HG02678 (cell line): ENCODE data around the gene ADCY3.

Experiments
- ATAC-seq: cut with Tn5 transposase; IDR thresholded peaks from one replicate; pipeline ENCODE4 v1.9.1; 2021; ENCODE audit warnings: mild to moderate bottlenecking, moderate library complexity; ENCODE audit not compliant: unreplicated experiment

ADCY3 gene

DNA sequence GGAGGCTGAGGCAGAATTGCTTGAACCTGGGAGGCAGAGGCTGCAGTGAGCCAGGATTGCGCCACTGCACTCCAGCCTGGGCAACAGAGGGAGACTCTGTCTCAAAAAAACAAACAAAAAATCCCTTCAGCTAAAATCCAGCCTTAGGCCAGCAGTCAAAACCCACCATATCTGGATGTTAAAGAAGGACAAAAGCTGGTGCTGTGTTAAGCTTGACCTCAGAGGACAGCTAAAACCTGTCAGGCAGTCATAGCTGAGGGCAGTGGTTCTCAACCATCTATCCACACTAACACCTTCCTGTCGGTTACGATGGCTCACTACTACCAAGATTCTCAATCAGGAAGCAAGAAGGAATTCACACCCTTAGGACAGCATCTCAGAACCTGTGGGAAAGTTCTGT lies 136.4 kb downstream of the ADCY3 start:
- ATAC-seq, result no peak

DNA sequence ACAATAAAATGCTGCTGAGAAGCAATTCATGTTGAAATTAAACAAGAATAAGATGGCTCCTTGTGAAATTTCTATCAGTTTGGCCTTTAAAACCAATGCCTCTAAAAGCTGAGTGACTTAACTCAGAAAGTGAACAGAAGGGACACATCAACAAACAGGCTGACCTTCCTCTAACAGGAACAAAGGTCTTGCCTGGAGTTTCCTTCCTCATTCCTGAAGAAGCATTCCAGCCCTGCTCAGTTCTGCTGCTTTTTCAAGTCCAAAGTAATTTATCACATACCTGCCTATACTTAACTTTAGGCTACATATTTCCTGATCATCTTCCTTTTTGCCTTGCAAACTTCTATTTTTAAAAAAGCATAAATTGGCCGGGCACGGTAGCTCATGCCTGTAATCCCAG lies 140.9 kb downstream of the ADCY3 start:
- no peak for ATAC-seq

DNA sequence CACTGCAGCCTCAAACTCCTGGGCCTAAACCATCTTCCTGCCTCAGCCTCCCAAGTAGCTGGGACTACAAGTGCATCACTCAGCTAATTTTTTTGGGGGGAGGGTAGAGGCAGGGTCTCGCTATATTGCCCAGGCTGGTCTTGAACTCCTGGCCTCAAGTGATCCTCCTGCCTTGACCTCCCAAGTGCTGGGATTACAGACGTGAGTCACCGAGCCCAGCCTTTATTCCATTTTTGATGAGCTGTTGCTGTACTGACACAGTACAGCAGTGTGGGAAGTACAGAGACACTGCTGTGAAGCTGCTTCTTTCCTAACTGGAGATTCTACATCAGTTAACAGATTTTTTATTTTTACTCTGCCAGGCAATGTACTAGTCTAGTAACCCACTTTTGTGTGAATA lies 145.7 kb downstream of the ADCY3 start:
- no peak for ATAC-seq

DNA sequence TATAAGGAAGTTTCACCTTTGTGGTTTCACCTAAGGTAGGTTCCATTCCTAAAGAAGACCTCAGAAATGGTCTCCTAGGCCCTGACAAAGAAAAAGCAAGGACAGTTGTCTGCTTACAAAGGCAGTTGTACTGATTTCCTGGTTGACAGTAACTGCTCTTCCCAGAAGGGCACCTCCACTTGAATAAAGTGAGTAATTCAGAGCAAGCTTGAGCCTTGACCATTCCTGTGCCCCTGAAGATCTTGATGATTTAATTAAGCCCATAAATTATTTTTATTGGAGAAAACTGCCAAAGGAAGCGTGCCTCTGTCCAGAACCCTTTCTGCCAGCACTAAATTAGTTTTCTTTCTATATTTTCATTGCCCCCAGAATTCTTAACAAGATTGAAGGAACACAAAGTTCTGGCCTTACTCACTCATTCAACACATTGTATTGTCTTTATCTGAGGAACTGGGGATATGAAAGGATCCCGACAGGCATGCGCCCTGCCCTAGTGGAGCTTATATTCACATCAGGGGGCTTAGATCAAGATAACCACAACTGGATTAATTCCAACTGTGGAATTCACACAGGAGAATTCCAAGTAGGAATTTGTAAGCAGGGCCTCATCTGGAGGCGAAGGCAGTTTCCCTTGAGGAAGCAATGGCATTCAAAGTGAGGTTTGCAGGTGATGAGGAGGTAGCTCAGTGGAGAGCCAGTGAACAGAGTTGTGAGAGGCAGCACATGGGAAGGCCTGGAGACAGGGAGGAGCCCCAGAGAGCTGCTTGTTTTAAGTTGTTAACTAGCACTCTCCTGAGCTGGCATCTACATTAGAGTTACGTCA lies 148.1 kb downstream of the ADCY3 start:
- no peak for ATAC-seq

DNA sequence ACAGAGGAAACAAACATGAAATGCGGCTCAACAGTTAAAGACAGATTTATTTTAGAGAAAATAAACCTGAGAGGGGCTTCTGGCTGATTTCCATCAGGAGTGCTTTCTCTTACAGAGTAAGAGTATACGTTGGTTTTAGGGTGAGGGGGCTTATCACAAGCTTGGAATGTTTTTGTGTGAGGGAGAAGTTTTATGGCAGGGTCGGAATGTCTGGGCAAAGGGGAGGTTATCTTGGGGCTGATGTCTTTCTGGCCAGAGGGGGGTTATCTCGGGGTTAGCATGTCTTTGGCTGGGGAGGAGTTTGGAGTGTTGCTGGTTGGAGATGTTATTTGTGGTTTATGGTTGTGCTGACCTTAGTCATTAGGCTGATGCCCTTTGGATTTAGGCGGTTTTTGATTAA lies 149.0 kb downstream of the ADCY3 start:
- no peak for ATAC-seq
